PC-9 (cell line): ENCODE data around the gene COA6.

Source experiments
- CTCF ChIP-seq: fragments of 200-600 bp; sonication (generic); conservative IDR thresholded peaks from 2 replicates; pipeline ENCODE4 v1.6.1; 2017; ENCODE audit warnings: mixed run types, antibody characterized with exemption, mild to moderate bottlenecking, moderate library complexity
- EZH2 ChIP-seq: fragments of 200-600 bp; sonication (generic); IDR thresholded peaks from 2 replicates; pipeline ENCODE4 v1.8.0; 2017; ENCODE audit warnings: antibody characterized with exemption, low read depth

GRCh38 chr1:234405676-234406075, 32.4 kb downstream of the COA6 start:
- no peak for TF ChIP-seq CTCF
- no peak for TF ChIP-seq EZH2
